HG03439 (cell line): Measurements from ENCODE around the gene STX3.
"Not testable (repeated sequence)": the region's sequence is repeated elsewhere in the genome, so short reads cannot be mapped to it uniquely, and the experiment has no call there.

Experiments
- ATAC-seq: cut with Tn5 transposase; IDR thresholded peaks from one replicate; pipeline ENCODE4 v1.9.1; 2021; ENCODE audit warnings: mild to moderate bottlenecking, moderate library complexity; ENCODE audit not compliant: unreplicated experiment

The STX3 gene

DNA sequence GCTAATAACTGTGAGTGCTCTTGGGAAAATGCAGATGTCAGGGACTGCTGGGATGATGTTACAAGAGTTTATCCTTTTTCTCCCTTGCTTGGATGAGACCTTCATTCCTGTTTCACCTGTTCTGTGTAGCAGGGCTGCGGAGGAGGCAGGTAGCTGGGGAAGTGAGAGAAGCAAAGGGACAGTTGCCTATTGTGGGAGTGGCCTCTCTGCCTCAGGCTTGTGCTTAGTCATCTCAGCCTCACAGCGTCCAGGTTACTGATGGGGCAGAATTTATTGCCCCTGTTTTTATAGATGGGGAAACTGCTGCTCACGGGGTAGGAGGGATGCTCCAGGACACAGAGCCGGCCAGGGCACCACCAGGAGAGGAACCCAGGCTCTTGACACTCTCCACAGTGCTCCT lies 1.7 kb downstream of the STX3 start:
- ATAC-seq: no peak

- no peak for ATAC-seq
Measured at GRCh38 chr11:59758401-59759037, 3.3 kb downstream of the STX3 start.

DNA sequence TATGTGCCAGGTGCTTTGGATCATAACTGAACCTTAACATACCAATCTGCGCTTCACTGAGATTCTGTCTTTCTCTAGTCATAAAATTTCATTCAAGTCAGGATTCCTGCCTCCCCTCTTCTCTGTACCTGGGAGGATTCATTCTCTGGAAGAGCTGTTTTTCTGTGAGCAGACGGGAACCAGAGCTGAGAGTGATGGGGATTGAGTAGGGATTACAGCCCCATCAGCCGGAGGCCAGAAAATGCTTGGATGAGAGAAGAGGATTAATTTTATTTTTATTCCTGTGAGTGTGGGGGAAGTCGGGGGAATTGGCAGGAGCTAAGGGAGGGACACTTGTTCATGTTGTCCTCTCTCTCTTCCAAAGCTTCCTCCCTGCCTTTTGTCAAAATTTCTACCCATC lies 4.7 kb downstream of the STX3 start:
- no peak for ATAC-seq

DNA sequence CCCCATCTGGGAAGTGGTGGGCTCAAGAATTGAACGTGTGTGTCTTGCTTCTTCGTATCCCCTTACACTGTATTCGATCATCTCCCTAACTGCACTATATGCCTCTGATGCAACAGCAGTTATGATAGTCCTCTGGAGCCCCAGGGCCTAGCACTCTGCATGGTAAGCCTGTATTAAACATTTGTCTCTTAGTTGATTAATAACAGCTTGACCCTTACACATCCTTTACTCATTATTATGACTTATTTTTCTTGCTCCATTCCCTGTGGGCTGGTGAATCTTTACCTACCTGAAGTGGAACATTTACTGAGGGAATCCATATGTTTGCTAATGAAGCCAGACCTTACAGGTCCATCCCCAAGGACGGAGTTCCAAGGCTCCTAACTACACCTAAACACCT lies 5.6 kb downstream of the STX3 start:
- no peak for ATAC-seq

- ATAC-seq: no peak
Measured at GRCh38 chr11:59761993-59762392, 6.8 kb downstream of the STX3 start.

DNA sequence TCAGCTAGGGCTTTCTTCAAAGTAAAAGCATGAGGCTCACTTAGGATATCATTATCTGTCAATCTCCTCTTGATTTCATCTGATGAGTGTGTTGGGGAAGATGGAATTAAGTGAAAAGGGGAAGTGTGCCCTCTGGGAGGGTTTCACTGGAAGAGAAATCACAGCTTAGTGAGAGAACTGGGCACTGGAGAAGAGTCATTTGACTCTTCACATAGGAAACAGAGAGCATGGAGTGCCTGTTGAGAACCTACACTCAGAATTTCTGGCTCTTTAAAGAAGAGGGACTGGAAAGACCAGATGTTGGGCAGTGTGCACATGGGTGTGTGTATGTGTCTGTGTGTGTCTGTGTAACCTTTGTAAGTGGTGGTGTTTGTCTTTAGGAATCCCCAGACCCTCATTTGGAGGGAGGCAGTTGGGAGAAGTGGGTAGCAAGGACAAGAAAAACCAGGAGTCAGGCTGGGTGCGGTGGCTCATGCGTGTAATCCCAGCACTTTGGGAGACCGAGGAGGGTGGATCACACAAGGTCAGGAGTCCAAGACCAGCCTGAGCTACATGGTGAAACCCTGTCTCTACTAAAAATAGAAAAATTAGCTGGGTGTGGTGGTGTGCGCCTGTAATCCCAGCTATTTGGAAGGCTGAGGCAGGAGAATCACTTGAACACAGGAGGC lies 10.0 kb downstream of the STX3 start:
- ATAC-seq: no peak

DNA sequence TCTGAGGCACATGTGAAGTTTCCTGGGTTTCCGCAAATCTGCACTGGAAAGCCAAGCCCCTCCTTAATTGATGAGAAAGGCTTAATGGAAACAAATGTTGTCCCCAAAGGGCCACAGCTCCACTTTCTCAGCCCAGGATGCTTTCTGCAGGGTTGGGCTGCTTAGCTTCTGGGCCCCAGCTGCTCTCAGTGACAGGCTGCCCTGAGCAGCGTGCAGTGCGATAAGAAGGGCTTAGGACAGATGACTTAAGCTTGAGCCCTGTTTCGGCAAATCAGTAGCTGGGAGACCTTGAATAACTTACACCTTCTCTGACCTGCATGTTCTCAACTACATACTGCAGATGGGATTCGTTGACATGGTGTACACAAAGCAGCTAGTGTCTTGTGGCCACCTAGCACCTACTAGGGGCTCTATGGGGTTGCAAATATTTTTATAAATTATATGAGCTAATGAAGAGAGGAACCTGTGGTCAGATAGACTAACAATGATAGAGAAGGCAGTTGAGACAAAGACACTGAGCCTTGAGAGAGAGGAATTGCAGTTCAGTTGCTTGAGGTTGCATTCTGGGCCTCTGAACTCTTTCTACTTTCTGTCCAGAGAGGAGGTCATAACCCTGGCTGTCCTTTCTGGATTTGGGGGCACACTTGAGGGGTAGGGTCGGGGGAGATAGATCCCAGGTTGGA lies 11.5 kb downstream of the STX3 start:
- ATAC-seq: no peak

DNA sequence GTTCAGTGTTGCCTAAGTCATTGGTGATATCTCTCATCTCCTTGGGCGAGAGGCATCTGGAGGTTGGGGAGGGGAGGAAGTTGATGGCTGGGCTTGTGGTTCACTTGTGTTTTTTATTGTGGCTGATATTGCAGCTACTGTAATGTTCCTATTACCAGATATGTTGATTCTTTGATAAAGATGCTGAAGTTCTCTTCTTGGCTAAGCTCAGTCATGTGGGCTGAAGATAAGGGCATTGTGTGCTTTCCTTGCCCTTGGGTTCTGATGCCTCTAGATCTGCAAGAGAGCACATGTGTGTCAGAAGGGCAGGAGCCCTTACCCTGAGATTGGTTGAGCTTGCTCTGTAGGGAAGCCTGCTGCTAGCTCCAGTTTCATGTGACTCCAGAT lies 12.0 kb downstream of the STX3 start:
- ATAC-seq: no peak

GRCh38 chr11:59769111-59769510 lies 13.9 kb downstream of the STX3 start:
- no peak for ATAC-seq

DNA sequence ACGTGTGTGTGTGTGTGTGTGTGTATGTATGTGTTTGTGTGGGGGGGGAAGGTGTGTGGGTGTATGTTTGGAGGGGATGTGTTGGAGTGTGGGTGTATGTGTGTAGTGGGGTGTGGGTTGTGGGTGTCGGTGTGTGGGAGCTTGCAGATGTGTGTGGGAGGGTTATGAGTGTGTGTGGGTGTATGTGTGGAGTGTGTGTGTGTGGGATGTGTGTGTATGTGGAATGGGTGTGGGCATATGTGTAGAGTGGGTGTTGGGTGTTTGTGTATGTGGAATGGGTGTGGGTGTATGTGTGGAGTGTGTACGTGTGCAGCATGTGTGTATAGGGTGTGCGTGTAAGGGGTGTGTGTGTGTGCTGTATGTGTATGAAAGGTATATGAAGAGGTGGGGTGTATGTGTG lies 14.7 kb downstream of the STX3 start:
- no peak for ATAC-seq

DNA sequence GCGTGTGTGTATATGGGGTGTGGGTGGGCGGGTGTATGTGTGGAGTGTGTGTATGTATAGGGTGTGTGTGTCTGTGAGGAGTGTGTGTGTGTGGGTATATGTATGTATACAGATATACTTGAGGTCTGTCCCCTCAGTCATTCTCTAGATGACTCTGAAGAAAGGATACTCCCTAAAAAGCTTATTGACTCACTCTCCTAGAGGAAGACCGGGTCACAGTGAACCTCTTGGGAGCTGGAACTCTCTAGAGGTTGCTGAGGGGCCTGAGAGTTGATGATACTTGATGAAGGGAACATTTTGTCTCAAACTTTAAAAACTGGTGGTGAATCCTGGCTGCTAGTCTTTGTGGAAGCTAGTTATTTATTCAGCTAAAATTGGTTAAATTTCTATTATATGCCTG lies 15.1 kb downstream of the STX3 start:
- ATAC-seq: no peak

- ATAC-seq: no peak
Measured at GRCh38 chr11:59770869-59771268, 15.7 kb downstream of the STX3 start.

GRCh38 chr11:59771605-59772004 lies 16.4 kb downstream of the STX3 start:
- ATAC-seq: no peak

- ATAC-seq: no peak
Measured at GRCh38 chr11:59773083-59773440, 17.9 kb downstream of the STX3 start.

DNA sequence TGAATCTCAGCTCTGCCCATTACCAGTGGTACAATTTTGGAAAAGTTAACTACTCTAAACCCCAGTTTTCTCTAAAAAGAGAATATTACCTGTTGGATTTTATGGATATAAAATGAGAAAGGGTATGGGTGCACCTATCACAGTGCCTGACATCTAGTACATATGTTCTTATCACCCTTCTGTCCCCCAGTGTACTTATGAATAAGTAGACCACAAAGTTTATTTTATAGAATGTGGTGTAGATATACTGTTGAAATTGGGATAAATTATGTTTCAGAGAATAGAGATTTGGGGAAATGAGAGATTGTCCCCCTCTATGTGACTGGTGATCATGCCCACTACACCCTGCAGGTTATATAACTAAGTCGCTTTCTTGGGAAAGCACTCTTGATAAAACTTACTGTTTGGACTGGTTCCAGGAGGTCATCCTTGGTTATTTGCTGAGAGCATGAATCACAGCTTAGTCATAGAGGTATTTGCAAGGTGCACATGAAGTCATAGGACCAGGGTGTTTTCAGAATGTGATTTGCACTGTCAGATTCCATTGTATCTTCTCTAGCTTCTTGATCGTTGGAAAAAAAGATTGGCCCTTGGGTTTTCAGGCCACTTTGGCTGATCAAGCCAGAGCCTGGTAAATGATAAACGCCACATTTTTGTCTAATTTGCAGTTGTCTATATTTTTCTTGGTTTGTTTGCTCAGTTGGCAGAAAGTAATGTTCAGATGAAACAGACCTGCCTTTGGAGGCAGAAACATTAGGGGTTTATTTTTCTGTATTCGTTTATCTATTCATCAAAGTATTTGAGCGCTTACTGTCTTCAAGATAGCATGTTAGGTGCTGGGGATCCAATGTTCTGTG lies 21.3 kb downstream of the STX3 start:
- ATAC-seq: no peak

- ATAC-seq: no peak
Measured at GRCh38 chr11:59777104-59777503, 21.9 kb downstream of the STX3 start.

- ATAC-seq: no peak
Measured at GRCh38 chr11:59778122-59778521, 22.9 kb downstream of the STX3 start.

DNA sequence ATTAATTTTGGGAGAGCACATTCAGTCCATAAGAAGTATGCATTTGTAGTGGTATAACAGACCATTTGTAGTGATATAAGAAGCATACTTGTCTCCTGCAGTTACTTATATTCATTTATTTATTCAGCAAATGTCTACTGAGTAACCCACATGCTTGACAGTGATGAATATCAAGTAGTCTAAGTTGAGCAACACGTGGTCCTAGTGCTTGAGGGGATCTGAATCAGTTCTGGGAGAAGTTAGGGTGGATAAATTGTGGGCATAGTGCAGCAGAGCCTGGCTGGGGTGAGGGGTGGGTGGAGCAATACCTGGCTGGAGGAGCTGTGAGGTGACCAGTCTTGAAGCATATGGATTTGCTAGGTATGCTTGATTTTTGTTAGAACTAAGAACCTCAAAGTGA lies 24.3 kb downstream of the STX3 start:
- ATAC-seq: no peak

DNA sequence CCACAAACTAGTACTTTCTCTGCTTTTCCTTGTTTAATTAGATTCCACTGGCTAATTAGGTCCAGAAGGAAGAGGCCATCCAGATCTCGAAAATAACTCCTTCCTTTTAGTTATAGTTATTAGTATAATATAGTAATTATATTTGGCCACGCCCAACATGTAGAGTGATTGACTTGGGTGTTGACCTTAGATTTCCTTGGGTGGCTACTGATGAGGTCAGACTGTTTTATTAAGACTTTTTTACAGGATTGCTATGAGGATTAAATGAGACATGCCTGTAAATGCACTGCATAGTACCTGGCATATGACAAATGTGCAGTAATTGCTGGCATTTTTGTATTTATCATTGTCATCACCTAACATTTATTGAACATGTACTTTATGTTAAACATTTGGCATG lies 26.9 kb downstream of the STX3 start:
- no peak for ATAC-seq

DNA sequence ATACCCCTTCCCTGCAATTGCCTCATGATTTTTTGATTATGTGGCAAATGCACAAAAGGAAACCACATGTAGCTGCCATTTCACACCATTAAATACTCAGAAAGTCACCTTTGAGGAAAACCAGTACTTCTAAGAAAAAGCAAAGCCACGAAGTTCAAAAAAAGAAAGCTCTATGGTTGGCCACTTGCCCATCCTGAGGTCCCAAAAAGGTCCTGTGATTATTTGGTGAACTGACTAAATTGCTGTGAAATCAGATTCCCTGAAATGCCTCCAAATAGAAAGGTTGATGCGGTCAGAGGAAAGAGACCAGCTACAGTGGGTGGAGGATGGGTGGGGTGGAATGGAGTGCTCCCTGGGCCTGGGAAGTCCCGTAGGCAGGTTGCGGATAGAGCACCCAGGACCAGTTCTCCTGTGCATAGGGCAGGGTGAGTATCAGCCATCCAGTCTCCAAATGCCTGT lies 28.5 kb downstream of the STX3 start:
- no peak for ATAC-seq

GRCh38 chr11:59784441-59784840 lies 29.3 kb downstream of the STX3 start:
- ATAC-seq: not testable (repeated sequence)
